NCI-H526 (cell line): Measurements from ENCODE around the gene CLIP2.

Experiments
- DNase-seq, 2 experiments: peaks; one replicate each; lab custom pipeline; 2025; lab: John Stamatoyannopoulos, UW

CLIP2 gene

DNA sequence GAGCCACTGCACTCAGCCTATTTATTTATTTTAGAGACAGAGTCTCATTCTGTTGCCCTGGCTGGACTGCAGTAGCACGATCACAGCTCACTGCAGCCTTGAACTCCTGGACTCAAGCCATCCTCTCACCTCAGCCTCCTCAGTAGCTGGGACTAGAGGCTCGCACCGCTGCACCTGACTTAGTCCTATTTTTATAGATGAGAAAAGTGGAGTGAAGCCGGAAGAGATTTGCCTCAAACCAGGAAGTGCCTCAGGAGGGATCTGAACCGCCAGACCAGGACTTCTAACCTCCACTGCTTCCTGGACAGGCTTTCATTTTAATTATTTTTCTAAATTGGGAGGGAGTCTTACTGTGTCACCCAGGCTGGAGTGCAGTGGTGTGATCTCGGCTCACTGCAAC is 17.5 kb upstream of the CLIP2 start:
- no peak for DNase-seq

DNA sequence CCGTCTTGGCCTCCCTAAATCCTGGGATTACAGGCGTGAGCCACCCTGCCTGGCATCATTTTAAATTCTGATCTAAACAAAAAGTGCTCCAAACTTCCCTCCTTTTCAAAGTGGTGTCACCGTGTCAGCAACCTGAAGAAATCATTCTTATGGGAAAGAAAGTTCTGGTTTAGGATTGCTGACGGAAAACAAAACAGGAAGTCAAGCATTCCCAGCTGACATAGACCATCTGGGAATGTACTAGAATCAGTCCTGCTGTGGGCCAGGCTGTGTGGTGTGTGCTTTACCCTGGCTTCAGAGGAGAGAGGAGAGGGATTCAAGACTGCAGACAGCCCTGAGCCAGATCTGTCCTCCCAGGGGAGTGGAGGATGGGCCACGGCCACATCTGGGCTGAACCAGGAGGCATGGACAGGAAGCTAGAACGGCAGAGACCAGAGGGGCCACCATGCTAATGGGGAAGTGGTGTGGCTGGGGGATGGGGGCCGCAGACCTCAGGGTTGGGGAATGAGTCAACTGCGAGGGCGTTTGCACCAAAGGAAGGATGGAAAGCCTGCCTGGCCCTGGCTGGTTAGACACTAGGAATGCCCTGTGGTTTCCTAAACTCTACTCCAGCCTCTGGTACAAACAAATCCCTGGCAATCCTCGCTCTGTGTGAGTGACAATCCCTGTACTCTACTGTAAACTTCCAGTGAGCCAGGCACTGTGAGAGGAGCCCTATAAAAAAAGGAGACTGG is 16.7 kb upstream of the CLIP2 start:
- DNase-seq: no peak

DNA sequence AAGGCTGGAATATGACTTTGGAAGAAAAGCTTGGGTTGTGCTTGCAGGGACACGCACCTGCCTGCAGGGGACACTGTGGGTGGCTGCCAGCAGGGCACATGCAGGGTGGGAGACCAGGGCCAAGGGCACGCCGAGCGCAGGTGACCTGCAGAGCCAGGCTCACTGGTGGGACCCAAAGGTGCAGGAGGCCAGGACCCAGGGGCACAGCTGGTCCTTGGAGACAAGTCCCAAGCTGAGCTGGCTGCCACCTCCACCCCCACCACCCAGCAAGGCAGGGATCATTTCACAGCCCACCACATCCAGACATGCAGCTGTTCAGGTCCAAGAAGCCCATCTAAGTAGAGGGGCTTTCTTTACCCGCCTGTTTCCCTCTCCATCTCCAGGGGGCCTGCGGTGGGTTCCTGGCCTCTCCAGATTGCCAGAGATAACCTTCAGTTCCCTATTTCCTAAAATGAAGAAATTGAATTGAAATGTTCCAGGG is 13.8 kb upstream of the CLIP2 start:
- peak in 1 of 2 experiments; percentile 52 for DNase-seq

DNA sequence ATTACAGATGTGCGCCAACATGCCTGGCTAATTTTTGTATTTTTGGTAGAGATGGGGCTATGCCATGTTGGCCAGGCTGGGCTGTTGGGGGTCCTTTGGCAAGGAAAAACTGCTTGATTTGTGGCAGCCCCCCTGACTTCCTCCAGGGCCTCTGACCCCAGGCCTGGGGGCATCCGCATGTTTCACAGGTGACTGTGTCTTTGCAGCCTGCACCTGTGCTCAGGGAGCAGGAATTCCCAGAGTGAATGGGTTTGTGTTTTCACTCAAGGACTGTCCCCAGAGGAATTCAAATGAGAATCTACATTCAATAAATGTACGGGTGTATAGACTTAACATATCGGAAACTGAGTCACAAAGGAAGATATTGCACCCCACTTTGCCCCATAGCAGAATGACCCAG is 11.6 kb upstream of the CLIP2 start:
- DNase-seq: no peak

DNA sequence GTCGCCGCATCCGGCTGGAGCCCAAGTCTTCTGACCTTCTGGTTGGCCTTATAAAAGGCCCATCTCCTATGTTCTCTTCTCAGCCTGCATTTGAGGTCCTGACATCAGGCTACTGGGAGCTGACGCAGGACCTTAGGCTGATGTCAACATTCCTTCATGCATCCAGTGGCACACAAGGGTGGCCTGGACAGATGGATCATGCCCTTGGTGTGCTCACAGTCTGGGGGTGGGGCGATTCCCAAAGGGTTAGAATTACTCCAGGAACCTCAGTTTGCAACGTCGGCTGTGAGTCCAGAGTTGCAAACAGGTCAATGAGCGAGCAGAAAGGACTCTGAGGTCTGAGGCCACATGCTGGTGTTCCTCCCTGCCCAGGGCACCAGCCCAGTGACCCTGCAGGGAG is 8.2 kb upstream of the CLIP2 start:
- DNase-seq: no peak

DNA sequence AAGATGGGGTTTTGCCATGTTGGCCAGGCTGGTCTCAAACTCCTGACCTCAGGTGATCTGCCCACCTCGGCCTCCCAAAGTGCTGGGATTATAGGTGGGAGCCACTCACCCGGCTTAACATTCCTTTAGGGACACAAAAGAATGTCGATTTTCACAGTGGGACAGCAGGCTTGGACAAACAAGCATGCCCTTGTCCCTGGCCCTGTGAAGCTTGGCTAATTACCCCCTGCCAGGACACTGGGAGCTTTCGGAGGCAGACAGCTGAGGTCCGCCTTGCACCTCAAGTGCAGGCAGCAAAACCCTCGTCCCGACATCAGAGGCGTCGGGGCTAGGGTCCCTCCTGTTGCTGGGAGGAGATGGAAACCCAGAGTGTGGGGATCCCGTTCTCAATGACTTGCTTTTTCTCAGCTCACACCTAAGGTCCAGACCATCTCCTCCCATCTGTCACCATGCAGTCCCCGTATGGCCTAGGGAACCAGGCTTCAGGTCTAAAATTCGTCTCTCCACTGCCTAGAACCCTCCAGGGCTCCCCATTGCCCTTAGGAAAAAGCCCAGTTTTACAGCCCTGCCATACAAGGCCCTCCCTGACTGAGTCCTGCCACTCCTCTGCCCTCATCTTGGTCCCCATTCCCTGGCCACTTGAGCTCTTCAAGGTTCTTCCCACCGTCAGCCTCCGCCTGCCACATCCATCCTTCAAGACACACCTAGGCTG is 6.3 kb upstream of the CLIP2 start:
- DNase-seq: no peak

DNA sequence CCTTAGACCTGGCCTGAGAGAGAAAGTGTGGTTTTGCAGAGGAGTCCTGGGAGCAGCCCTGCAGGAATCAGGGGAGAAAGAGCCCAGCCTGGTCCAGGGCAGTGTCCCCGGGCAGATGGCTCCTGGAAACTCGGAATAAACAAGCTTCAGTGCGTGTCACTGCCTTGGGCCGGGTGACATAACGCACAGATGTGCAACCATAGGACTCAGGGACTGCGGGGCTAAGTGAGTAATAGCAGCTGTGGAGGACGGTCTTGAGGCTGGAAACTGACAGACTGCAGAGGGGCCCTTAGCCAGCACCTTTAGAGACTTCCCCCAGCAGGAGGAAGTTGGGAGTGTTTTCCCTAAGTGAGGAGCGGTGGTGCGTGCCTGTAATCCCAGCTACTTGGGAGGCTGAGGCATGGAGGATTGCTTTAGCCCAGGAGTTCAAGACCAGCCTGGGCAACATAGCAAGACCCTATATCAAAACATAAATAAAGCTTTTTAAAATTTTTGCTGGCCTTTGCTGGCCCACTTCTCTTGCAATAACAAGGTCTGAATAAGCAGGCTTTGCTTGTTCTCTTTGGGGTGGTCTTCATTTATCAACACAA is 5.3 kb upstream of the CLIP2 start:
- DNase-seq: no peak

DNA sequence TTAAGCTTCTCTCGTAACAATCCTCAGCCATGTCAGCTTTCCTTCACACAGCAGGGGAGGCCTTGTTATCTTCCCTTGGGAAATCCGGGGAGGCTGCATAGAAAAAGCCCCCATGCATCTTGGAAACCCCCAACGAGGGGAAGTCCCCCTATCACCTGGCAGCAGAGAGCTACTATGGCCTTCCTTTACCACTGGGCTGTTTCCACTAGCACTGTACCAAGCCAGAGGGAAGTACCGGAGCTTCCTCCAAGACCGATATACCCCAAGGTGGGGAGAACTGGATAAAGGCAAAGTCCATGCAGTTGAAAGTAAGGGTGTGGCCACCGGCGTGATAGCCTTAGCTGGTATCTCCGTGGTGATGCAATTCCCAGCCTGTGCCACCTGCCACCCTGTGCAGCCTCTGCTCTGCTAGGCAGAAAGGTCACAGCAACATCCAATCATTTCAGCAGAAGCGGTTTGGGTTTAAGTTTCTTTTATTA is 4.4 kb upstream of the CLIP2 start:
- DNase-seq: peak; percentile 49 to 67

DNA sequence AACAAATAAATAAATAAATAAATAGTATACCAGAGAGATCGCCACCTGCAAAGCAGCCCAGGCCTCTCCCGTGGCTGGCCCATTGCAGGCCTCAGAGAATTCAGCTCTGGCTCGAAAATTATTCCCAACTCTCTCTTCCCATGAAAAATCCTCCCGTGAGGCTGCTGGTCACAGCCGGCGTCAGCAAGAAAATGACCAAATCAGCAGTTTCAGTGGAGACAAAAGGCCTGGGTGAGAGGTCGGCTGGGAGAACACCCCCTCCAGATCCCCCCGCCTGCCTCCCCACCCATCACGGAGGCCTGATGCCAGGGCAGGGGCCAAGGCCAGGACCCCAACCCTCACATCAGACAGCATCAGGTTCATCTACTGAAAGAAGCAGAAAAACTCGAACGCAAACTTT is 3.1 kb upstream of the CLIP2 start:
- no peak for DNase-seq

DNA sequence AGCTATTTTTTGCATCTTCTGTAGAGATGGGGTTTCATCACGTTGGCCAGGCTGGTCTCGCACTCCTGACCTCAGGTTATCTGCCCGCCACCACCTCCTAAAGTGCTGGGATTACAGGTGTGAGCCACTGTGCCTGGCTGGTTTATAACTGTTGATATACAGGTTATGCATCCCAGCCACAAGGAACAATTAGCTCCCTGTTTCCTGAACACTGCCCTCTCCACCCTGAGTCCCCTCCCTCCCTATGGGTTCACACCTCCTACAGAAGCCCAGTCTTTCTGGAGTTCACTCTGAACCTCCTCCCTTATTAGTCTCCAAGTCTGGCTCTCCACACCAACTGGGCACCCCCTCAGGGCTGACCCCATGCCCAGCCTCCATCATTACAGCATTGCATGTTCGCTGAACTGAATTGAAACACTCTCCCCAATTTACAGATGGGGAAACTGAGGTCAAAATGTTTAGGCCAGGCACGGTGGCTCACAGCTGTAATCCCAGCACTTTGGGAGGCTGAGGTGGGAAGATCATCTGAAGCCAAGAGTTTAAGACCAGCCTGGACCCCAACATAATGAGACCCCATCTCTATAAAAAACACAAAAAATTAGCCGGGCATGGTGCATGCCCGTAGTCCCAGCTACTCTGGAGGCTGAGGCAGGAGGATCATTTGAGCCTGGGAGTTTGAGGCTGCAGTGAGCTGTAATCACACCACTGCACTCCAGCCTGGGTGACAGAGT is 1.7 kb upstream of the CLIP2 start:
- peak in 1 of 2 experiments; percentile 35 for DNase-seq

DNA sequence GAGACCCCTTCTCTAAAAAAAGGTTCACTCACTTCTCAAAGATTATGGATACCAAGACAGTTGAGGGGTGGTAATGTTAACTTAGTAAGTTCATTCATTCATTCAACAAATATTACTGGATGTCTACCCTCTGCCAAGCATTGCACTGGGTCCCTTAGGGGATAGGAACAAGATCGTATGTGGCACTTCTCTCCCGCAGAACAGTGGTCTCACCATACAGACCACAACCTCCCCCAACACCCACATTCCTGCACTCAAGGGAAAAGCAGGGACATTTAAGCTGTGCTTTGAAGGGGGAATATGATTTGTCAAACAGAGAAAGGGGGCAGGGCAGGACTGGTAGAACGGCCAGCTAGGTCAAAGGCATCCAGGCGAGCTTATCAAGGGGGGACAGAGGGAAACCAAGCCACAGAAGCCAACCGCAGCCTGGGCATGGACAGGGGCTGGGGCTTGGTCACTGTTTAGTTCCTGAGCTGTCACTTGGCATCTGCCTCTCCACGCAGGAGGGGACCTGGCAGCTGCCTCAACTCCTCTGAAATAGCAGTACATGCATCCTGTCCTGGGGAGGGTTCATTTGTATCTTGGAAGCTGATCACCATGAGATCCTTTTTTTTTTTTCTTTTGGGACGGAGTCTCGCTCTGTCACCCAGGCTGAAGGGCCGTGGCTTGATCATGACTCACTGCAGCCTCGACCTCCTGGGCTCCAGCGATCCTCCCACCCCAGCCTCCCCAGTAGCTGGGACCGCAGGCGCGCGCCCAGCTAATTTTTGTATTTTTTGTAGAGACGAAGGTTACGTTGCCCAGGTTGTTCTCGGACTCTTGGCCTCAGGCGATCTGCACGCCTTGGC is 949 bp upstream of the CLIP2 start:
- DNase-seq: no peak

DNA sequence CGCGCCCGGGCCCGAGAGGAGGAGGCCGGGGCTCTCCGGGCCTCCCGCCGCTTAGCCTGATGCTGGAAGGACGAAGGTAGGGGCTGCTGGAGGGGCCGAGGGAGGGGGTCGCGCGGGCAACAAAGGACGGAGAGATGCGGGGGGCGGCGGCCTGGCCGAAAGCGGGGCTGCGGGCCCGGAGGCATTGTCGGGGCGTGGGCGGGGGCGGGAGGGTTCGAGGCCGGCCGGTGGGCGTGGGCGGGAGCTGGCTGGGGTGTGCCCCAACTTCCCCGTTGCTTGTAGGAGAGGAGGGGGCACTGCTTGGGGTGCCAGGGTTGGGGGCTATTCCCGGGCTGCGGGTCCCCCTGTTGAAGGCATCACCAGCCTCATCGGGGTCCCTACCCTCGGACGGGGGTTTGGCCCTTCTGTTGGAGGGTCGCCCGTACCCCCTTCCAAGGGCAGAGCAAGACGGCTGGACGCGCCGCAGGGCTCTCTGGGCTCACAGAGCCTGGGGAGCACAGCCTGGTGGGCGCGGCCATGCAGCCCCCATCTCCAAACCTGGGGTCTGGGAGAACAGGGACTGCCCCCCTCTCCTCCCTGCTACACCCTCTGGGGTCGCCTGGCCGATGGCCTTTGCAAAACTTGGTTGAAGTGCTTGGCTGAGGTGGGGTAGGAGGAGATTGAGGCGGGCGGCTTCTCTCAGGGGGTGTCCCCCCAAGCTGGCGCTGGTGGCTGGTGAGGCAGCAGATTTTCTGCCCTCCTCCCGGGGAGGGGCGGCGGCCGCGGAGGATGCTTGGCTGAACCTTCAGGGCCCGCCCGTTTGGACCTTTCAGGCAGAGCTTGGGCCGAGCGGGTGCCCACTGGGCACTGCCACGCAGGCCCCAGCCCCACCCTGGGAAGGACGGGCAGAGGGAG is 699 bp downstream of the CLIP2 start:
- DNase-seq: peak in 1 of 2 experiments; percentile 44

DNA sequence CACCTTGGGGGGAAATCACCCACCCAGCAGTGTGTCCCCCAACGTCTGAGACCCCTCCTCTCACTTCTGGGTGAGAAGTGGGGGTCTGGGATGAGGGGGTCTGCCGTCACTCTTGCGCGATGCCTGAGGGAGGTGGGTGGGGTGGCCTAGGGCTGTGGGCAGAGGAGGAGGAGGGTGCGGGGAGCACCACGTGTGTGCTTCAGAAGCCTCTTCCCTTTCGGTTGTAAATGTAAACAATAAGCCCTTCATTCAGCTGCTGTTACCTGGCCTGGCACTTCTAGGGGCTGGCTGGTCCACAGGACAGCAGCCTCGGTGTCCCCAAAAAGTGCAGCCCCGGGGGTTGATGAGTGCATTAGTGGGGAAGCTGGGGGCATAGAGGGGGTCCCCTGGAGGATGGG is 1.3 kb downstream of the CLIP2 start:
- peak; percentile 26 to 68 for DNase-seq

DNA sequence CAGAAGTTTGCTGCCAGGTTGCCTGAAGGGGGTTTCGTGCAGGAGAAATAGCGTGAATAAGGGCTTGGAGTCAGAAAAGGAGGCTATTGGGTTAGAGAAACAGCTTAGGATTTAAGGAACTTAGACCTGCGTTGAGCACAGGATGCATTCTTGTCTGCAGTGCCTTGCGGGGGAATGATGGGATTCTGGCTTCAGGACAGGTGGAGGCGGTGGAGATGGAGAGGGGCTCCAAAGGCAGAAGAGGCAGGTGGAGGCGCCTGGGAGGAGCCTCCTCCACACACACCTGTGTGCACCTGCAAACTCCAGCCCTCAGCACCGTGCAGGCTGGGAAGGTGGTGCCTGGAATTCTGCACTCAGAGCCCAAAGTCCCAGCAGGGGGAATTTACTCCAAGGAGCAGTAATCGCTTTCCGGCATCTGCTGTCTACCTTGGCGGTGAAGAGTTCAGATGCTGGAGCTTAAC is 1.8 kb downstream of the CLIP2 start:
- peak; percentile 47 to 72 for DNase-seq

DNA sequence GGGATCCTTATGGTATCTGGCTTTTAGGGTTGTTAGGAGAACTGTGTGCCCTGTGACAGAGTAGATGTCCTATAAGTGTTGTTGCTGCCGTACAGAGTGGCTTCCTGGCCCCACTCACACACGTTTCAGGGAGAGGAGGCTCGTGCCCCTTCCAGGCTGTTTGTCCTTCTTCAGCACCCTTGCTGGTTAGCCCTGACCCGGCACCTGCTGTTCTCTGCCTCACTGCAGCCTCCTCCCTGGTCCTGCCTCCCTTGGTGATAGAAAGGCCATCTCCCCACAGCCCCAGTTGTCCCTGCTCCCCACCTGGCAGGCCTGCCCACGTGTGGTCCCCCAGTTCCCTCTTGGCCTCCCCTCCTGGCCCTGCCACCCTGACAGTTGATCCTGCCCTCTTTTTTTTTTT is 2.3 kb downstream of the CLIP2 start:
- DNase-seq: no peak

DNA sequence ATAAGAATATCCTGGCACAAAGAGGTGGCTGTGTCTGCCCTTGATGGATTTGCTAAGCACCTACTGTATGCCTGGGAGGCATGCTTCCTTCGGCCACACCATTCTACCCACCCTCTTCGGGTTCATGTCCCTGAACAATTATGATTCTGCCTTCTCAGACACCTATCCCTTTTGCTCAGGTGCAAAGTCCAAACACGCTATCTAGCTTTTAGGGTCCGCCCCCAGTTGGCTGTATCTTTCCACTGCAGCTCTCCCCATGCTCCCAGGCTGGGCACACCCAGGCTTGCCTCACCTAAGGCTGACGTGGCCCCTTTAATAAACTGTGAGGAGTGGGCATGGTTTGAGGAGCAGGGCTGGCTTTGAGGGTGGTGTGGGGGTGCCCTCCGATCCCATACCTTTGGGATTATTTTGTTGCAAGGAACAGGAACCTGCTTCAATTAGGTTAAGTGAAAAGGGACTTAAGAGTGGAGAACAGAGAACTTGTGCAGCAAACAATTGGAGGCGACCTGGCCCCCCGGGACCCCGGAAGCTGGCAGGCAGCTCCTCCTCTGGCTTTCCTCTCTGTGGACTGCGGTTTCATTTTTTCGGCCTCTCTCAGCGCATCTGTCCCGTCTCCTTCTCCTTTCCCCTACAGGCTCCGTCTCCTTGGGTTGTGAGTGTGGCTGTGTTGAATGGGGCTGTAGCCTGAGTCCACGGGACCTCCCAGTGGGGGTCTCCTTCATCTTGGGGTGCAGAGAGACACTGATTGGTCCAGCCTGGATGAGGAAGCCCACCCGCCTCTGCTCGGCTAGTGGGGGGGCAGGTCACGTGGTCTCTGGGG is 3.8 kb downstream of the CLIP2 start:
- peak; percentile 54 to 78 for DNase-seq

DNA sequence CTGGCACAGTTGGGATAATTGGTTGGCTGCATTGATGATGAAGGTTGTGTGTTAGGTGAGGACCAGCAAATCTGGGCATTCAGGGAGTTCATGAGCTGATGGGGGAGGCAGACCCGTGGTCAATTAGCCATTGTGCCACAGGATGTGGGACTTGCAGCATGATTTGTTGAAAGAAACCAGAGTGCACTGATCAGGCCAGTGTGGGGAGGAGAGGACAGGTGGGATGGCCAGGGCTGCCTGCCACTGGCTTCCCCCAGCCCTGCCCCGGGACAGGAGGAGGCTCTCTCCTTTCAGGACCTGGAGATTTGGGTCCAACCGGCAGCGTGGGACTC is 4.3 kb downstream of the CLIP2 start:
- no peak for DNase-seq

DNA sequence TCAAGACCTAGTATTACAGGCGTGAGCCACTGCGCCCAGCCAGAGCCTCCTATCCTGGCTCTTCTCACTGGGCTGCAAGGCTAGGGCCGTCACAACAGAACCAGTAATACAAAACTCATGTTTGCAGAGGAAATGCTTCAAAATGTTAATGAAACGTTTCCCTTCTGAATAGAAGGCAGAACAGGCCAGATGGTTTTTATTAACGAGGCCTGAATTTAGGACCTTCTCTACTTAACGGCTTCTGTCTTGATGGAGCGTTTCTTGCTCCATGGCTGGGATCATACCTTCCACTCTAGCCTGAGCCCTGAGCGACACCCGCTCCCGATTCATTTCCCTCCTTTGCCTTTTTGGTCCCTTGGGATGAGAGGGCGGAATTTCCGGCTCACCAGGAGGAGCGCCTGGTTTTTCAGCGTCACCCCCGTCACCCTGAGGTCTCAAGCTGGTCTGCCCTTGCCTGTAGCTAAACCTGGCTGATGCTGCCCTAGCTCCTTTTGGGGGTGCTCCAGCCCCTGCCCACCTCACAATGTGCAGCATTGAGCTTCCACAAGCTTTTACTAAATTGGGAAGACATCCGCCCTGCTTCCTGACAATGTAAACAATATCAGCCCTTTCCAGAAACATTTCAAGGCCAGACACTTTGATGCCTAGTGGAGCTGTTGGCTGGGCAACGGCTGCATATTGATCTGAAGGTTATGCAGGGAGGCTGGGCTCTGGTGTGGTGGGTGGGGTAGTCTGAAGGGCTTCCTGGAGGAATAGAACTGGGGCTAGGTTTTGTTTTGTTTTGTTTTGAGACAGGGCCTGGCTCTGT is 5.2 kb downstream of the CLIP2 start:
- DNase-seq: peak; percentile 53 to 85
